HuH-7 (cell line): ENCODE measurements around the gene GNA12.

ENCODE experiments used
- DNase-seq: peaks from one replicate; pipeline ENCODE4 v3.0.0; 2011; ENCODE audit warnings: low spot score

GNA12 gene

GRCh38 chr7:2844153-2845033 is at the start of gene GNA12:
TSS of gene GNA12 (minus strand) at chr7:2844308. CDS start at chr7:2844161, 147 bp downstream.
- peak; percentile 95 for DNase-seq

DNA sequence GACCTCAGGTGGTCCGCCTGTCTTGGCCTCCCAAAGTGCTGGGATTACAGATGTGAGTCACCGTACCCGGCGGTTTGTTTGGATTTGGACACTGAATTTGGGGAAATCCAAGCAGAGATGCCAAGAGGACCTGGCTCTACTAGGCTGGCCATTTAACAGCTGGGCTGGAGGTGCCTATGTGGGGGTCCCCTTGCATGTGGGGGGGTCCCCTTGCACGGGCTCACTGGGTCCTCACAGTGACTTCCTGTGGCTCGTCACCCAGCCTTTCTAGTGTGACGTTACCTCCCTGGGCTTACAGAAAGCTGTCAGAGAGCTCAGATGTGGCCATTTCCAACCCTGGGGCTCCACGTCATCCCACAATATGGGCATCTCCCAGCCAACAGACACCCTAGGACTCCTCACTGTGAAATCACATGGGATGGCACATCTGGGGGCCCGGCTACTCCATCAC is 49.3 kb upstream of the GNA12 start:
- no peak for DNase-seq

- no peak for DNase-seq
These were observed 48.4 kb upstream of the GNA12 start for GRCh38 chr7:2892549-2892948.

- DNase-seq, result no peak
These were observed 43.7 kb upstream of the GNA12 start for GRCh38 chr7:2887816-2888215.

- peak; percentile 92 for DNase-seq
These were observed 42.8 kb upstream of the GNA12 start for GRCh38 chr7:2886900-2887299.

GRCh38 chr7:2886391-2886790 is 42.3 kb upstream of the GNA12 start:
- DNase-seq, result no peak

DNA sequence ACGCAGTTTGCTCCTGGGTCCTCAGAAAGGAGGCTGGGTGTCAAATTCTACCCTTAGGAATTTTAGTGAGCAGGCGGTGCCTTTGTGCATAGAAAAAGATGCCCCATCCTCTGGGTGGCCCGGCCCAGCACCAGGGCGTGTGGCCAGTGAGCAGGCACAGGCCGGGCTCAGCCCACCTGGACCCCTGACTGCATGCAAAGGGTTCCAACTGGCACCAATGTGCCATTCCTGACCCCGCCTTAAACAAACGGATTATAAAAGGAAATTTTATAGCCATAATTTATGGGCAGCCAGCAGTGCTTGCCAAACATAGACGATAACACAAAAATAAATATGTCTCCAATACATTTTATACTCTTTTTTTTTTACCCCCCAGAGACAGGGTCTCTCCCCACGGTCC is 40.1 kb upstream of the GNA12 start:
- DNase-seq, result no peak

DNA sequence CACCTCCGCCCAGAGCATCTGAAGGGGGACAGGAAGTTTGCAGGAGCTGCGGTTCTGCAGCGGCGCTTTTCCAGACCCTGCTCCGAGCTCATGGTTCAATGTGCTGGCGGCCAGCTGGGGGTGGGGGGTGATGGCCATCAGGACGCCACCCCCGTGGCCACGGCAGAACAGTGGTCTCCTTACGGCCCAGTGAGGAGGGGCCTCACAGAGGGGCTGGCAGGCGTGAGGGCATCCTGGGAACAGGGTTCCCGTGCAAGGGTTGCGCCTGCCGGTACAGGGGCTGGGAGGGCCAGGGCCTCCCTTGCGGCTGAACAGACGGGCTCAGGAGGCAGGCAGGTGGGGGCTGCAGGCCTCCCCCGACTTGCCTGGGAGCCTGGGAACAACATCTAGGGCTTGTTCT is 39.0 kb upstream of the GNA12 start:
- DNase-seq, result no peak

DNA sequence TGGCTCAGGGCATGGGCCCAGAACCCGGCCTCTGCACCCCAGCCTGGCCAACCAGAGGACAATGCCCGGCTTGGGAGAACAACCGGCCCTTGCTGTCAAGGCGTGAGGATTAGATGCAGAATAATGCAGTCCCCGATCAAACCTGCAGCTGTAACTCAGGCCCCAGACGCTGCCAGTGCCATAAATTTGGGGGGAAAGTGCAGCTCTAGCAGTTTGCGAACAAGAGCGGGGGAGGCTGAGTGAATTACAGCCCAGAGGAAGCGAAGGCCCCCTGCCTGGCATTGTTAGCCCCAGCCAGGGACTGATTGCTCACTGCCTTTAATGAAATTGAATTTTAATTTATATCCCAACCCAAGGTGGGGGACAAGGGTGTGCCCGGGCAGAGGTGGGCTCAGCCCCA is 38.0 kb upstream of the GNA12 start:
- DNase-seq, result no peak

DNA sequence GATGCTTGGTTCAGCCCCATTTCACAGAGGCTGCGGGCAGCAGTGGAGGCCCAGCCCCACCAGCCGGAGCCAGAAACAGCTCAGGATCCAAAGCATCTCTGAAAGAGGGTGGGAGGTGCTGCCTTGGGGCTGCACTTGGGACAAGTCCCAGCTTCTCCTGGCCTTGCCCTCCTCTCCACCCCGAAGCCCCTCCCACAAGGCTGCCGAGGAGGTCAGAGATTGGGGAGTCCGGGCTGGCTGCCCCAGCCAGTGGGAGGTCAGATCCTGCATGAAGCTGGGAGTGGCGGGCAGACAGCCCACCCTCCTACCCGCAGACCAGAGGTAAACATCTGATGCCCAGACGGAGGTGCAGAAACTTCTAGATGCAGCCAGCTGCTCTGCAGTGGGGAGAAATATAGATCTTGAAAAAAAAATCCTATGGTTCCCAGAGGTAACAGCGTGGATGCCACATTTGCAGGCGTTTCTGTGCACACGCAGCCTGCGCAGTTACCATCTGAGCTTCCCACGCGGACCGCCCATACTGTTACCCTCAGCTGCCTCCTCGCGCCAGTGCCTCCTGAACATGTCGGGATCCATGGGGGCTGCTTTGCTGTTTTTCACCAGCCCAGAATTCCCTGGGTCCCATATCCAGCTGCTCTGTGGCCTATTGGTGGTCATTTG is 36.9 kb upstream of the GNA12 start:
- no peak for DNase-seq

GRCh38 chr7:2880051-2880450 is 35.9 kb upstream of the GNA12 start:
- DNase-seq, result no peak

DNA sequence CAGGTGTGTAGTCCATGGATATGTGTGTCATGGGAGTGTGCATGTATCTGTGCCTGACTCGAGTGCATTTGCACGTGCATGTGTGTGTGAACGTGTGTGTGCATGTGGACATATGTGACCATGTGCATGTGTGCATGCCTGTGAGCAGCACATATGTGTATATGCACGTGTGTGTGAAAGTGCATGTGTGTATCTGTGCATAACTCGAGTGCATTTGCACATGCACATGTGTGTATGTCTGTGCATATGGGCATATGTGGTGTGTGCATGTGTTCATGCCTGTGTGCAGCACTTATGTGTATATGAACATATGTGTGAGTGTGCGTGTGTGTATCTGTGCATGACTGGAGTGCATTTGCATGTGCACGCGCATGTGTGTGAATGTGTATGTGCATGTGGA is 35.2 kb upstream of the GNA12 start:
- DNase-seq, result no peak

DNA sequence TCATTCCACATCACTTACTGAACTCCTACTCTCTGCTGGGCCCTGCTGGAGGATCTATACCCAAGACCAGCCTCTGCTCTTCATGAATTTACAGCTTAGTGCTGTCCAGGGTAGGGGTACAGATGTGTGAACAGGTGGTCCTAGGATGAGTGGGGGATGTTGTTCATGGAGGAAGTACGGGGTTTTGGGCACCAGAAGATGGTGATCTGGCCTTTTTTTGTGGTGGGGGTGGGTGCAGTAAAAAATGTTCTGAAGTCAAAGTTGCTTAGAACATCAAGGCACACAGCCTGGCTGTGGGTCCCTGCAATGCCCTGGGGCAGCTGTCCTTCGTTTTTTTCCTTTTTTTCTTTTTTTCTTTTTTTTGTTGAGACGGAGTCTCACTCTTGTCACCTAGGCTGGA is 34.2 kb upstream of the GNA12 start:
- no peak for DNase-seq

DNA sequence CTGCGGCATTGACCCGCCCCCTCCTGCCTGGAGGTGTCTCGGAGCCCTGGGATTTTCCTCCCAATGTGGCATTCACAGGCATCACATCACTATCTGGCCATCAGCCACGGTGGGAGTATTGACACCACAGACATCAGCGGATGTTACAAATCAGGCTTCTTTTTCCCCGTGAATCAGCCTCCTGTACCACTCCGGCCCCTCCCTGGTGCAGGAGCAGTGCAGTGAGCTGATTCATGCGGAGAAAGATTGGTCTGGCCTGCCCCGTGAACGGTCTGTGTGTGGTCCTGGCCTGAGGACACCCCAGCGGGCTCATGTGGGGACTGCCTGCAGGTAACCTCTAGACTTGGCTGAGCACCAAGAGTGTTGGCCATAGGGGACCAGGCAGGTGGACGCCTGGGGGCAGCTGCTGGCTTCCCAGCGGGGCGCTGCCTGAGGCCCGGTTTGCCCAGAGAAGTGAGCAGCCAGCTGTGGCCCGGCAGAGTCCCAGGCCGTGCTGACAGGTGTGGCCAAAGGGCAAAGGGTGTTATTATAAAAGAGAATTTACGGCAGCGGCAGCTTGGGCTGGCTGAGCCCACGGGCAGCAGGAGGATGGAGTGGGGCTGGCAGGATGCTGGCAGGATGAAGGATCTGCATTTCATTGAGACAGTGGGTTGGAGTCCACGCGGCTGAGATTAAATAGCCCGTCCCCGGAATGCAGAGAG is 32.1 kb upstream of the GNA12 start:
- no peak for DNase-seq

GRCh38 chr7:2873686-2874551 is 29.8 kb upstream of the GNA12 start:
- DNase-seq, result no peak

GRCh38 chr7:2873146-2873545 is 29.0 kb upstream of the GNA12 start:
- no peak for DNase-seq

GRCh38 chr7:2872296-2872874 is 28.3 kb upstream of the GNA12 start:
- no peak for DNase-seq

DNA sequence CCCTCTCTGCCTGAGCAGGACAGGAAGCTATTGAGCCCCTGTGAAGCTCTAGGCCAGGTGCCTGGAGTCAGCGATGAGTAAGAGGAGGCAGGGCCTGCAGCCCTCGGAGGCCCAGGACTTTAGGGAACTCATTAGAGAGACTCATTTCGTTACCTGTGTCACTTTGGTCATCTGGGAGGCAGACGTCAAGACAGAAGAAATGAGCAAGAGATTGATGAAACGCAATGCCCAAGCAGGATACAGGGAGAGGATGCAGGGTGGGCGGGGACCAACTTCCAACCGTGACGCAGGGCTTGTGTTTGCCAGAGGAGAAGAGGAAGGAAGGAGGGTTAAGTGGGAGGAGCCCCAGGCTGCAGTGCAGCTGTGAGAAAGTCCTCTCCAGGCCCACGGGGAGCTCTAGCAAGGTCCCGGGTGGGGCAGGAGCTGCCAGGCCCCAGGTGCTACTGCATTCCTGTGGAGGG is 26.4 kb upstream of the GNA12 start:
- no peak for DNase-seq

DNA sequence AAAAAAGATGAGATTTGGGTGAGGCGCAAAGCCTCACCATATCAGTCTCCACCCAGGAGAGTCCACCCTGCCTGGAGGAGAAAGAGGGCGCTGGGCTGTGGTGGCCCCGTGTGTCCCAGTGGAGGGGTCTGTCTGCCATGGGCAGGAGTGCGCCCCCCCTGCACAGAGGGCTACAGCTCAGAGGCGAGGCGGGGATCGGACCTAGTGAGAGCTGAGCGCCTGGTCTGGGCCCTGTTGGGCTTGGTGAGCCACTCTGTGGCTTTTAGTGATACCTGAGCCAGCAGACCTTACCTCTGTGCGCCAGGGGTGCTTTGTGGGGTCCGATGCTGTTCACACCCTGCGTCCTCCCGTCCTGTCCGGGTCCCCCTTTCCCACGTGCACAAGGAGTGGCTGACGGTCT is 25.9 kb upstream of the GNA12 start:
- DNase-seq, result no peak

DNA sequence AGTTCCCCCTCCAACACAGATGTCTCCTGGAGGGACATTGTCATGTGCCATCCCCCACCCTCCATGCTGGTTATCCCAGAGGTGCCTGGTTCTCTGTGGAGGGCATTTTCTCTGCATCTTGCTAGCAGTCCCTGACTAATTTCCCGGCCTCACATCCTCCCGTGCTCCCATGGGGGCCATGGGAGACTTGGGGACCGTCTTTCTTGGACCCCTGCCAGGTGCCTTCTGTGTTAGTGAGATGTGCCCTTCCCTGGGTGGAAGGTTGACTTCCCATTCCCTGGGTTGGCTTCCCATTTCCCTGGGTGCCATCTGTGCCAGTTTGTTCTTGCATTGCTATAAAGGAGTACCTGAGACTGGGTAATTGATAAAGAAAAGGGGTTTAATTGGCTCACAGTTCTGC is 22.5 kb upstream of the GNA12 start:
- no peak for DNase-seq

DNA sequence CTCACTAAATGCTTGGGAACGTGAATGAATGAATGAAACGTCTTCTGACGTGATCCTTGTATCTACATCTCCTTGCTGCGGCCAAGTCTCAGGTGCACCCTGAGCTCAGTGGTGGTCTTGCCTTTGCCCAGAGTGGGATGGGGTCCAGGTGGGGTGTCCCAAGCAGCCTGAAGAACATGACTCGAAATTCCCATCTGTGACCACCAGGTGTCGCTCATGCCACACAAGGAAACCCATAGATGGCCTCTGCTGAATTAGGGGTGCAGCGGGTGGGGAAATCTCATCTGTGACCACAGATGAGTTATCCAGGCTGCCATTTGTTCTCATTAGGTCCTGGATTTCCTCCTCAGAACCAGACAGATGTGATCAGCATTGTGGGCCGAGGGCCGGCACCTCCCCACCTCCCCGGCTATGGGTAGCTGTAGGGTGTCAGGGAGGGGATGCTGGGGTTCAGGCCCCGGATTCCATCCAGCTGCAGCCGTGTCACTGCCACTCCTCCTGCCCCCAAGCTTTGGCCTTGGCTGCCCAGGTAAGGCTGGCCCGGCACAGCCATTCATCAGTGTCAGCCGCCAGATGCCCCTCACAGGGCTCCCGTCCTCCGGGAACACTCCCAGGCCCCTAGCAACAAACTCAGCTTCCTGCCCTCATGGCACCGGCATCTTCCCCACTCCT is 21.0 kb upstream of the GNA12 start:
- DNase-seq, result peak; percentile 81
